ENCODE data around the gene PTPRQ. TPM values are rescaled to one million over a fixed set of nuclear protein-coding genes. Genes with fewer than 3 reads are reported as not detected.
"Not testable (repeated sequence)": the region's sequence is repeated elsewhere in the genome, so short reads cannot be mapped to it uniquely, and the experiment has no call there.

The PTPRQ gene
- polyA plus RNA-seq, 2 of the 4 experiments (the other 2 are of a cell fraction), result 0.14 to 0.17 TPM

GRCh38 chr12:80460972-80461371 lies 16.9 kb downstream of the PTPRQ start:
- FAIRE-seq, result no peak
- CTCF ChIA-PET, result no interaction called here

GRCh38 chr12:80461851-80462250 lies 17.8 kb downstream of the PTPRQ start:
- H3K4me1 ChIP-seq; POLR2A ChIA-PET; H3K9me3 ChIP-seq; CTCF ChIA-PET; H3K27ac ChIP-seq; FAIRE-seq; H3K4me2 ChIP-seq; ATAC-seq; H3K4me3 ChIP-seq; DNase-seq (ENCODE audit: low read depth in 1 of 2, low spot score in 1 of 2): not testable (repeated sequence)
- WGBS (ENCODE audit: missing lambda C conversion rate), result 69% methylated on average over 17 of the region's 18 CpGs

More at GRCh38 chr12:80460972-80461371, 16.9 kb downstream of the PTPRQ start:
- H3K4me1 ChIP-seq, result peaks cover 6% of the 10 kb centered on the region; the same call in 1 of the 3 replicates
- no peaks in the 10 kb centered on the region for H3K9me3 ChIP-seq
- no peak overlapping the region for H3K27ac ChIP-seq
- DNase-seq (ENCODE audit: low read depth in 1 of 2, low spot score in 1 of 2), result no peak
- 36% methylated on average over 4 of the region's 4 CpGs for WGBS (ENCODE audit: missing lambda C conversion rate)
- no peak overlapping the region for H3K4me2 ChIP-seq
- ATAC-seq, result no peak
- H3K4me3 ChIP-seq, result no peak overlapping the region
- TF ChIP-seq MAFK (IDR thresholded peaks at IDR 0.05; ENCODE audit: partially characterized antibody) (peak; percentile 73), ZSCAN20 (CRISPR knock-in tag; IDR thresholded peaks at IDR 0.05) (no peak), SMC3 (IDR thresholded peaks at IDR 0.05) (no peak), USF2 (IDR thresholded peaks at IDR 0.05) (no peak)
- POLR2A ChIA-PET, result no interaction called here

GRCh38 chr12:80469681-80470080 lies 25.6 kb downstream of the PTPRQ start:
- no peak for FAIRE-seq
- WGBS (ENCODE audit: missing lambda C conversion rate), result 88% methylated on average over 1 of the region's 1 CpG
- ChIA-PET POLR2A (no interaction called here), CTCF (no interaction called here)
- TF ChIP-seq RCOR1 (IDR thresholded peaks at IDR 0.05; ENCODE audit: low read depth, low read length) (no peak), PHF8 (IDR thresholded peaks at IDR 0.05; ENCODE audit: borderline replicate concordance, low read depth) (no peak), HDAC2 (IDR thresholded peaks at IDR 0.05) (no peak), EHF (CRISPR knock-in tag; IDR thresholded peaks at IDR 0.05) (no peak), ATOH8 (CRISPR knock-in tag; IDR thresholded peaks at IDR 0.05; ENCODE audit: low read depth) (no peak), RARB (CRISPR knock-in tag; IDR thresholded peaks at IDR 0.05) (no peak), TP53 (CRISPR knock-in tag; IDR thresholded peaks at IDR 0.05) (no peak), ZFP36 (IDR thresholded peaks at IDR 0.05; ENCODE audit: borderline replicate concordance, partially characterized antibody) (no peak), CHD4 (IDR thresholded peaks at IDR 0.05; ENCODE audit: borderline replicate concordance) (no peak), HEYL (CRISPR knock-in tag; IDR thresholded peaks at IDR 0.05) (no peak)
- Histone ChIP-seq H3K4me2 (no peak overlapping the region), H3K4me1 (no peaks in the 10 kb centered on the region), H3K9me3 (no peaks in the 10 kb centered on the region), H3K4me3 (no peak overlapping the region), H3K27ac (no peak overlapping the region)
- no peak for DNase-seq (ENCODE audit: low read depth in 1 of 2, low spot score in 1 of 2)
- ATAC-seq, result no peak

GRCh38 chr12:80470403-80470802 lies 26.4 kb downstream of the PTPRQ start:
- FAIRE-seq (no peak), ATAC-seq (no peak), DNase-seq (ENCODE audit: low read depth in 1 of 2, low spot score in 1 of 2) (no peak)
- TF ChIP-seq BHLHE40 (IDR thresholded peaks at IDR 0.05; ENCODE audit: low read depth, low read length), result no peak
- TF ChIP-seq RARB (CRISPR knock-in tag; IDR thresholded peaks at IDR 0.05), result no peak
- TF ChIP-seq PBX3 (IDR thresholded peaks at IDR 0.05), result no peak
- Histone ChIP-seq H3K9me3 (no peaks in the 10 kb centered on the region), H3K27ac (no peak overlapping the region), H3K4me2 (no peak overlapping the region), H3K4me3 (no peak overlapping the region), H3K4me1 (no peaks in the 10 kb centered on the region)
- ChIA-PET POLR2A (no interaction called here), CTCF (no interaction called here)
- WGBS (ENCODE audit: missing lambda C conversion rate), result 52% methylated on average over 1 of the region's 1 CpG
